Activated B cell treated with CpG ODN at 0.5 μM for 24 hours (primary cell): ENCODE data around the gene AADACL3. TPM values are rescaled to one million over a fixed set of nuclear protein-coding genes. Genes with fewer than 3 reads are reported as not detected.

Source experiments
- ATAC-seq: fragments of 200-7000 bp; cut with Tn5 transposase; one replicate; pipeline ENCODE4 v1.10.0; 2021; ENCODE audit warnings: low read depth, mild to moderate bottlenecking, moderate library complexity
- CTCF ChIA-PET: fragments of 350-600 bp; sonication (Branson Sonifier 250); formaldehyde crosslinking; loops from one replicate; lab custom pipeline; 2021; ENCODE audit warnings: antibody characterized with exemption; lab: Charles Lee
- POLR2A ChIA-PET: fragments of 350-600 bp; sonication (Branson Sonifier 250); formaldehyde crosslinking; loops from one replicate; lab custom pipeline; 2021; ENCODE audit warnings: antibody characterized with exemption; lab: Charles Lee
- DNase-seq: peaks from one replicate; pipeline ENCODE4 v3.0.0; 2022
- H3K27ac Mint-ChIP-seq: one replicate; pipeline ENCODE4 v1.8.0; 2020; ENCODE audit warnings: mixed read lengths
- H3K27me3 Mint-ChIP-seq: one replicate; pipeline ENCODE4 v1.8.0; 2021; ENCODE audit warnings: mixed read lengths
- H3K36me3 Mint-ChIP-seq: one replicate; pipeline ENCODE4 v1.8.0; 2021; ENCODE audit warnings: low read depth, mixed read lengths
- H3K4me1 Mint-ChIP-seq: one replicate; pipeline ENCODE4 v1.8.0; 2021; ENCODE audit warnings: mixed read lengths
- H3K4me3 Mint-ChIP-seq: one replicate; pipeline ENCODE4 v1.8.0; 2020; ENCODE audit warnings: mild to moderate bottlenecking, mixed read lengths
- H3K9me3 Mint-ChIP-seq: one replicate; pipeline ENCODE4 v1.8.0; 2020; ENCODE audit warnings: mixed read lengths
- CTCF ChIP-seq: fragments of 200-600 bp; IDR thresholded peaks from one replicate; pipeline ENCODE4 v1.8.0; 2022; ENCODE audit warnings: antibody characterized with exemption, mild to moderate bottlenecking
- intact Hi-C: fragments of 100-400 bp; cut with micrococcal nuclease; formaldehyde crosslinking; loops from one replicate; pipeline ENCODE4 v1.15.1; 2024
- total RNA-seq: library from RNA; stranded (reverse); gene quantifications from 2 replicates; pipeline ENCODE4 v1.2.3, GENCODE V29; 2022

Gene AADACL3
- total RNA-seq, 1 donor from 2014 or later, result not detected

GRCh38 chr1:12763479-12763878, 47.6 kb downstream of the AADACL3 start:
- ChIA-PET CTCF (no interaction called here), POLR2A (no interaction called here)
- no peak for ATAC-seq
- intact Hi-C loops, result no loop called here
- Mint-ChIP-seq H3K27me3 (peaks cover 4% of the 10 kb centered on the region), H3K36me3 (no peaks in the 10 kb centered on the region), H3K27ac (no peak overlapping the region), H3K9me3 (no peaks in the 10 kb centered on the region), H3K4me1 (no peaks in the 10 kb centered on the region), H3K4me3 (no peak overlapping the region)
- TF ChIP-seq CTCF, result no peak
- no peak for DNase-seq

DNA sequence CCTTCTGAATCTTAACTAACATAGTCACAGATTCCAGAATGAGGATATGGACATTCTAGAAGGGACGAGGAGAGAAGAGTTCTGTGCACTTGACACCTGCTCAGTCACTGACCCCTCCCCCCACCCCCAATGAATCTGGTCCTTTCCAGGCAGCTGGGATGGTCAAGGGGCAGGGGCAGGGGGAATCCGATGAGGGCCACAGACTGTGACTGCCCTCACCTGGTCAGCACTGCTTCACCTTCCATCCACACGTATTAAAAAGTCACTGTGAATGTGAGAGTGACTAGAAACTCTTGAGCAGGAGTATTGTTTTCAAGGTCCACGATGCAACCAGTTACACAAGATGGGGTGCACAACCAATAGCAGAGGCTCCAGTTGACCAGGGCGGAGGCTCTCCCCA, 48.1 kb downstream of the AADACL3 start:
- Mint-ChIP-seq H3K27me3 (peaks cover 7% of the 10 kb centered on the region), H3K36me3 (no peaks in the 10 kb centered on the region), H3K27ac (no peak overlapping the region), H3K4me1 (no peaks in the 10 kb centered on the region), H3K4me3 (no peak overlapping the region), H3K9me3 (no peaks in the 10 kb centered on the region)
- DNase-seq (no peak), ATAC-seq (no peak)
- intact Hi-C loops, result no loop called here
- POLR2A ChIA-PET, result no interaction called here
- CTCF ChIA-PET, result no interaction called here
- TF ChIP-seq CTCF, result no peak

DNA sequence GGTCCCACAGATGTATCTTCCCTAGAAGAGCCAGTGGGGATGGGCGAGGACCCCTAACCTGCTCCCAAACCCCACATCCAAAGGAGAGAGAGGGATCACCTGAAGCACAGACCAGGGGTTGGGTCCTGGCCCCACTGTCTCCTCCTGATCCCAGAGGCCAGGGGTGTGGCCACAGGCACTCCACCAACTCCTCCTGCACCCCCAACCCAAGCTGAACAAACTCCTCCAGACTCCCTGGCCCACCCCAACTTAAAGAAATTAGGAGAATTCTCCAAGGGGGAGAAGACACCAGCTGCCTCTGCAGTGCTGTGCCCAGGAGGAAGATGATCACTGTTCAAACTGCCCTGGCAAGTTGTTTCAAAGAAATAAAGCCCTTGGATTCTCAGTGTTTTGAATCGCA, 53.1 kb downstream of the AADACL3 start:
- no peaks in the 10 kb centered on the region for H3K9me3 Mint-ChIP-seq

GRCh38 chr1:12769976-12770505, 54.1 kb downstream of the AADACL3 start:
- Mint-ChIP-seq H3K27ac (no peak overlapping the region), H3K4me1 (no peaks in the 10 kb centered on the region), H3K9me3 (no peaks in the 10 kb centered on the region), H3K27me3 (peaks cover 22% of the 10 kb centered on the region), H3K36me3 (no peaks in the 10 kb centered on the region), H3K4me3 (no peak overlapping the region)
- ChIA-PET CTCF (no interaction called here), POLR2A (no interaction called here)
- intact Hi-C loops, result no loop called here
- DNase-seq (no peak), ATAC-seq (no peak)
- no peak for TF ChIP-seq CTCF

More for the DNA sequence above, 53.1 kb downstream of the AADACL3 start:
- Mint-ChIP-seq H3K27me3 (peaks cover 22% of the 10 kb centered on the region), H3K36me3 (no peaks in the 10 kb centered on the region), H3K4me3 (no peak overlapping the region), H3K27ac (no peak overlapping the region), H3K4me1 (no peaks in the 10 kb centered on the region)
- TF ChIP-seq CTCF, result no peak
- intact Hi-C loops, result no loop called here
- DNase-seq (no peak), ATAC-seq (no peak)
- ChIA-PET CTCF (no interaction called here), POLR2A (no interaction called here)

GRCh38 chr1:12770620-12771019, 54.7 kb downstream of the AADACL3 start:
- intact Hi-C loops, result no loop called here
- CTCF ChIA-PET, result no interaction called here
- POLR2A ChIA-PET, result no interaction called here
- TF ChIP-seq CTCF, result no peak
- no peaks in the 10 kb centered on the region for H3K4me1 Mint-ChIP-seq
- no peak overlapping the region for H3K4me3 Mint-ChIP-seq
- no peaks in the 10 kb centered on the region for H3K9me3 Mint-ChIP-seq
- DNase-seq (no peak), ATAC-seq (no peak)
- peaks cover 22% of the 10 kb centered on the region for H3K27me3 Mint-ChIP-seq
- H3K36me3 Mint-ChIP-seq, result no peaks in the 10 kb centered on the region
- H3K27ac Mint-ChIP-seq, result no peak overlapping the region
